Mucosa of stomach (tissue), 1 donor: ENCODE results near the gene LYSMD3.

Source experiments
- H3K27me3 ChIP-seq: one replicate; pipeline ENCODE4 v1.7.0; 2013; ENCODE audit warnings: mild to moderate bottlenecking, low read length; ENCODE audit not compliant: control insufficient read depth, insufficient read depth
- H3K36me3 ChIP-seq: one replicate; pipeline ENCODE4 v1.7.0; 2013; ENCODE audit warnings: low read length; ENCODE audit not compliant: control insufficient read depth, insufficient read depth
- H3K4me1 ChIP-seq: one replicate; pipeline ENCODE4 v1.7.0; 2013; ENCODE audit warnings: mild to moderate bottlenecking, low read length; ENCODE audit not compliant: control insufficient read depth, insufficient read depth
- H3K4me3 ChIP-seq: one replicate; pipeline ENCODE4 v1.7.0; 2013; ENCODE audit warnings: low read length
- H3K9ac ChIP-seq: one replicate; pipeline ENCODE4 v1.7.0; 2013; ENCODE audit warnings: mild to moderate bottlenecking, low read length, moderate library complexity
- H3K9me3 ChIP-seq: one replicate; pipeline ENCODE4 v1.7.0; 2013; ENCODE audit warnings: mild to moderate bottlenecking, low read length, moderate library complexity; ENCODE audit not compliant: control insufficient read depth
- donor health status: Pancreatic carcinoma.

Gene LYSMD3

GRCh38 chr5:90504743-90505142 is 24.6 kb downstream of the LYSMD3 start:
- Histone ChIP-seq H3K36me3 (no peaks in the 10 kb centered on the region), H3K9ac (no peak overlapping the region), H3K4me1 (no peaks in the 10 kb centered on the region), H3K9me3 (no peaks in the 10 kb centered on the region), H3K4me3 (no peak overlapping the region), H3K27me3 (peaks cover 3% of the 10 kb centered on the region)

GRCh38 chr5:90503596-90503995 is 25.8 kb downstream of the LYSMD3 start:
- H3K4me3 ChIP-seq: no peak overlapping the region
- no peaks in the 10 kb centered on the region for H3K9me3 ChIP-seq
- no peak overlapping the region for H3K9ac ChIP-seq
- H3K36me3 ChIP-seq: no peaks in the 10 kb centered on the region
- H3K4me1 ChIP-seq: no peaks in the 10 kb centered on the region
- no peaks in the 10 kb centered on the region for H3K27me3 ChIP-seq

- Histone ChIP-seq H3K9ac (no peak overlapping the region), H3K9me3 (no peaks in the 10 kb centered on the region), H3K36me3 (no peaks in the 10 kb centered on the region), H3K27me3 (no peaks in the 10 kb centered on the region), H3K4me1 (no peaks in the 10 kb centered on the region), H3K4me3 (no peak overlapping the region)
Measured at GRCh38 chr5:90495146-90495545, 34.2 kb downstream of the LYSMD3 start.

GRCh38 chr5:90494043-90494442 is 35.3 kb downstream of the LYSMD3 start:
- Histone ChIP-seq H3K4me3 (no peak overlapping the region), H3K36me3 (no peaks in the 10 kb centered on the region), H3K9ac (no peak overlapping the region), H3K27me3 (no peaks in the 10 kb centered on the region), H3K4me1 (no peaks in the 10 kb centered on the region), H3K9me3 (no peaks in the 10 kb centered on the region)

GRCh38 chr5:90488791-90489190 is 40.6 kb downstream of the LYSMD3 start:
- H3K9ac ChIP-seq: no peak overlapping the region
- H3K4me3 ChIP-seq: no peak overlapping the region
- no peaks in the 10 kb centered on the region for H3K36me3 ChIP-seq
- no peaks in the 10 kb centered on the region for H3K4me1 ChIP-seq
- no peaks in the 10 kb centered on the region for H3K27me3 ChIP-seq
- no peaks in the 10 kb centered on the region for H3K9me3 ChIP-seq

- Histone ChIP-seq H3K9me3 (no peaks in the 10 kb centered on the region), H3K27me3 (no peaks in the 10 kb centered on the region), H3K9ac (no peak overlapping the region), H3K4me1 (no peaks in the 10 kb centered on the region), H3K36me3 (no peaks in the 10 kb centered on the region), H3K4me3 (no peak overlapping the region)
Measured at GRCh38 chr5:90484540-90484939, 44.8 kb downstream of the LYSMD3 start.

- Histone ChIP-seq H3K36me3 (no peaks in the 10 kb centered on the region), H3K9me3 (no peaks in the 10 kb centered on the region), H3K9ac (no peak overlapping the region), H3K4me3 (no peak overlapping the region), H3K27me3 (no peaks in the 10 kb centered on the region), H3K4me1 (no peaks in the 10 kb centered on the region)
Measured at GRCh38 chr5:90483206-90483605, 46.2 kb downstream of the LYSMD3 start.

- no peaks in the 10 kb centered on the region for H3K9me3 ChIP-seq
- no peak overlapping the region for H3K4me3 ChIP-seq
- no peaks in the 10 kb centered on the region for H3K27me3 ChIP-seq
- H3K36me3 ChIP-seq: no peaks in the 10 kb centered on the region
- H3K4me1 ChIP-seq: no peaks in the 10 kb centered on the region
- H3K9ac ChIP-seq: no peak overlapping the region
Measured at GRCh38 chr5:90480699-90481098, 48.7 kb downstream of the LYSMD3 start.

- no peaks in the 10 kb centered on the region for H3K9me3 ChIP-seq
- H3K9ac ChIP-seq: no peak overlapping the region
- H3K4me1 ChIP-seq: peaks cover 4% of the 10 kb centered on the region
- no peaks in the 10 kb centered on the region for H3K27me3 ChIP-seq
- no peaks in the 10 kb centered on the region for H3K36me3 ChIP-seq
- no peak overlapping the region for H3K4me3 ChIP-seq
Measured at GRCh38 chr5:90479611-90480385, 49.6 kb downstream of the LYSMD3 start.

- Histone ChIP-seq H3K9me3 (no peaks in the 10 kb centered on the region), H3K9ac (no peak overlapping the region), H3K27me3 (no peaks in the 10 kb centered on the region), H3K36me3 (no peaks in the 10 kb centered on the region), H3K4me3 (no peak overlapping the region), H3K4me1 (peaks cover 5% of the 10 kb centered on the region)
Measured at GRCh38 chr5:90477621-90478215, 51.7 kb downstream of the LYSMD3 start.

- Histone ChIP-seq H3K4me1 (peaks cover 5% of the 10 kb centered on the region), H3K36me3 (no peaks in the 10 kb centered on the region), H3K27me3 (no peaks in the 10 kb centered on the region), H3K4me3 (no peak overlapping the region), H3K9me3 (no peaks in the 10 kb centered on the region), H3K9ac (no peak overlapping the region)
Measured at GRCh38 chr5:90477073-90477472, 52.3 kb downstream of the LYSMD3 start.

- Histone ChIP-seq H3K36me3 (no peaks in the 10 kb centered on the region), H3K4me3 (no peak overlapping the region), H3K27me3 (no peaks in the 10 kb centered on the region), H3K4me1 (peaks cover 5% of the 10 kb centered on the region), H3K9ac (no peak overlapping the region), H3K9me3 (no peaks in the 10 kb centered on the region)
Measured at GRCh38 chr5:90476391-90476790, 53.0 kb downstream of the LYSMD3 start.
